Measurements from ENCODE around the gene DUS4L.
A peak's percentile ranks its signal among the peaks of the same experiment; 100 is the strongest.
"Not testable (repeated sequence)": the region's sequence is repeated elsewhere in the genome, so short reads cannot be mapped to it uniquely, and the experiment has no call there.

The DUS4L gene

DNA sequence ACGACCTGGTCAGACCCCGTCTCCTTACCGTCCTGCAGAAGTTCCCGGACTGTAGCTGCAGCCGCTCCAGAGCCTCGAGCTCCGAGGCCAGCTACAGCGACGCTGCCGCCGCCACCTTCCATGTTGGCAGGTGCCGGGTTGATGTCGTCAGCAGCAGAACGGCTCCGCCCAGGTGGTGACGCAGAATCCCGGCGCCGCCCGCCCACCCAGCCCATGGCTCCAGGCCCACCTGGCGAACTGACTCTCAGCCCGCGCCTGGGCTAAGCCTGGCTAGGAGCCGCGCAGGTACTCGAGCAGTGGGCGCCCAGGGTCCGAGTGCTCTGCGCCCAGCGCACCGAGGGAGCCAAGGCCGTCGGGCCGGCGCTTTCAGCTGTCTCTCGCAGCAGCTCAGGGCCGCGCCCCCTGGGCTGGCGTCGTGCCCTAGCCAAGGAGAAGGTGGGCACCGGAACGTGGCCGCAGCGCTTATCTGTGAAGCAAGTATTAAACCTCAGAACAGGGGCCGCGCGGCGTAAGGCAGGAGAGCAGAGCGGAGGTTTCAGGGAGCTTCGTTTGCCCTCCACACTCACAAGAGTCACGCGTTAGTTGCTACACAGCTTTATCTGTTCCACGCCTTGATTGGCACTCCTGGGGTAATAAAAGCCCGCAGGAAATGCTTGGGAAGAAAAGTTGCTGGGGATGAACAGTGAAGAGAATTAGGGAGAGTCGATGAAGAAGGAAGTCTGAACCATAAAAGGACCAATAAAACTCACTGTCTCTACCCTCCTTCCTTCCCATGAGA lies at the start of gene DUS4L, which contains the start of gene COG5:
Gene DUS4L, plus strand, starts transcription at position 197 of the 778 bp plus-strand sequence. CDS start 3,100 bp downstream, outside the sequence.
Gene COG5, minus strand, starts transcription at position 146 of the 778 bp plus-strand sequence. Its CDS starts 24 bp downstream, at position 122.
- DNase-seq: peak; percentile 89

GRCh38 chr7:107526672-107527071 lies 37.1 kb upstream of the DUS4L start:
- no peak for DNase-seq

- no peak for DNase-seq
Measured at GRCh38 chr7:107527196-107527595, 36.6 kb upstream of the DUS4L start.

GRCh38 chr7:107528461-107528860 lies 35.3 kb upstream of the DUS4L start:
- DNase-seq: no peak

DNA sequence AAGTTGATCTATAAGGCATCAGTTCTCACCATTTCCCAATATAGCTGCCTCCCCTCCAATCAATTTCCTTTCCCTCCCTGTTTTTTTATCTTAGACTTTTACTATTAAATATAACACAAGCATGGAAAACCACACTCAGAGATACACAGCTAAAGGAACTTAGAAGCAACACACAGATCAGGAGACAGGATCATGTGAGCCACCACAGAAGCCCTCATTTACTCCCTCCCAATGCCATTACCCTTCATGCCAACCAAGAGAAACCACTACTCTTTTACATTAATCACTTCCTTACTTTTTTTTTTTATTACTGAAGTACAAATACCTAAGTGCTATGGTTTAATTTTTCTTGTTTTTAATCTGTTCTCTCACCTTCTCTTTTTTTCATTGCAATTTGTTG lies 33.0 kb upstream of the DUS4L start:
- no peak for DNase-seq

DNA sequence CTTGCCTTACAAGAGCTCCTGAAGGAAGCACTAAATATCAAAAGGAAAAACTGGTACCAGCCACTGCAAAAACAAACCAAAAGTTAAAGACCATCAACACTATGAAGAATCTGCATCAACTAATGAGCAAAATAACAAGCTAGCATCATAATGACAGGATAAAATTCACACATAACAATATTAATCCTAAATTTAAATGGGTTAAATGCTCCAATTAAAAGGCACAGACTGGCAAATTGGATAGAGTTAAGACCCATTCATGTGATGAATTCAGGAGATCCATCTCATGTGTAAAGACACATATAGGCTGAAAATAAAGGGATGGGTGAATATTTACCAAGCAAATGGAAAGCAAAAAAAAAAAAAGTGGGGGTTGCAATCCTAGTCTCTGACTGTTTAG lies 29.6 kb upstream of the DUS4L start:
- DNase-seq: no peak

DNA sequence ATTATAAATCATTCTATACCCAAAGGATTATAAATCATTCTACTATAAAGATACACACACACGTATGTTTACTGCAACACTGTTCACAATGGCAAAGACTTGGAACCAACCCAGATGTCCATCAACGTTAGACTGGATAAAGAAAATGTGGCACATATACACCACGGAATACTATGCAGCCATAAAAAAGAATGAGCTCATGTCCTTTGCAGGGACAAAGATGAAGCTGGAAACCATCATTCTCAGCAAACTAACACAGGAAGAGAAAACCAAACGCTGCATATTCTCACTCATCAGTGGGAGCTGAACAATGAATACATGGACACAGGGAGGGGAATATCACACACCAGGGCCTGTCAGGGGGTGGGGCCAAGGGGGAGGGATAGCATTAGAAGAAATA lies 26.5 kb upstream of the DUS4L start:
- not testable (repeated sequence) for DNase-seq

DNA sequence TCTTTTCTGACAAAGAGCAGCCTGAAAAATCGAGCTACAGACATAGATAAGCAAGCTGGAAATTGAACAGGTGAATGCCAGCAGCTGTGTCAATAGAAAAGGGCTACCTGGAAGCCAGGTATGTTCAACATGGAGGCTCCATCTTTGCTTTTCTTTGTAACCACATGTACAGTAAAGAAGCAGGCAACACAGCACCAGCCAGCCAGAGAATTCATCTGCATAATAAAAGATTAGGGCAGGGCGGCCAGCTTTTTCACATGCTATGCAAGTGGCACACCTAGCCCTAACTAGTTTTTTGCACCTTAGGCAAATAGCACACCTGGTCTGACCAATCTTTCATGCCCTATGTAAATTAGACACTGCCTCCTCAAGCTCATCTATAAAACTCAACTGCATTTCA lies 25.8 kb upstream of the DUS4L start:
- DNase-seq: no peak

DNA sequence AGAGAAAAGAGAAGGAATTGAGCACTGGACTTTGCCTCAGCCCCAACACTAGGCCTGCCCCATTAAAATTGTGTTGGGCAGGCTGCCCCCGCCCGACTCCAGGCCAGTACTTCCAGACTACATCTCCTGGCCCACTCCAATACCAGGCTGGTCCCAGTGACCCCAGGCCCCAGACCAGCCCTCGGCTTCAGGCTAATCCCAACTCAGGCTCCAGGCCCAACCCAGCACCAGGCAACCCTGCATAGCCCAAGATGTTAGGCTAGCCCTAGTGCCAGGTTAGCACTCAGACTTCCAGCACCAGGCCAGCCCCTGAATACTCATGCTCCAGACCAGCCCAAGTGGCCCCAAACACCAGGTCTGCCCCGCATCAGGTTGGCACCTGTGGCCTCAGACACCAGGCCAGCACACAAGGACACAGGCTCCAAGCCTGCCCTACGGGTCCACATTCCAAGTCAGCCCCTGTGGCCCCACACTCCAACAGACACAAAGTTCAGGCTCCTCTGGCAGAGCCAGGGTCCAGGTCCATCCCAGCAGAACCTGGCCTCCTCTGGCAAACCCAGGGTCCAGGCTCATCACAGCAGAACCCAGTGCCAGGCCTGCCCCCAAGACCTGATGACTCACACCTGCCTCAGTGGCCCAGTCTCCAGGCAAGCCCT lies 20.3 kb upstream of the DUS4L start:
- DNase-seq: no peak

DNA sequence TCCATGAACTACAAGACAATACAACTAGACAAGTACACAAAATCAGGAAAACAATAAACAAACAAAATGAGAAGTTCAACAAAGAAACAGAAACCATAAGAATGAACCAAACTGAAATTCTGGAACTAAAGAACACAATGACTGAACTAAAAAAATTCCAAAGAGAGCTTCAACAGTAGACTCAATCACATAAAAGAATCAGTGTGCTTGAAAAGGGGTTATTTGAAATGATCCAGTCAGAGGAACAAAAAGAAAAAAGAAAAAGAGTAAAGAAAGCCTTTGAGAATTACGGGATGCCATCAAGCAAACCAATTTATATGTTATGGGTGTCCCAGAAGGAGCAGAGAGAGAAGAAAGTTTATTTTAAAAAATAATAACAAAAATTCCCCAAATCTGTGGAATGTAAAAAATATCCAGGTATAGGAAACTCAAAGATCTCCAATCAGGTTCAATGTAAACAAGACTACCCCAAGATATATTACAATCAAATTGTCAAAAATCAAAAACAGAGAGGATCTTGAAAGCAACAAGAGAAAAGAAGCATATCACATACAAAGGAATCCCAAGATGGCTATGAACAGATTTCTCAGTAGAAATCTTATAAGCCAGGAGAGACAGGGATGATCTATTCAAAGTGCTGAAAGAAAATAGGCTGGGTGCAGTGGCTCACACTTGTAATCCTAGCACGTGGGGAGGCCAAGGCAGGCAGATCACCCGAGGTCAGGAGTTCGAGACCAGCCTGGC lies 18.8 kb upstream of the DUS4L start:
- no peak for DNase-seq

DNA sequence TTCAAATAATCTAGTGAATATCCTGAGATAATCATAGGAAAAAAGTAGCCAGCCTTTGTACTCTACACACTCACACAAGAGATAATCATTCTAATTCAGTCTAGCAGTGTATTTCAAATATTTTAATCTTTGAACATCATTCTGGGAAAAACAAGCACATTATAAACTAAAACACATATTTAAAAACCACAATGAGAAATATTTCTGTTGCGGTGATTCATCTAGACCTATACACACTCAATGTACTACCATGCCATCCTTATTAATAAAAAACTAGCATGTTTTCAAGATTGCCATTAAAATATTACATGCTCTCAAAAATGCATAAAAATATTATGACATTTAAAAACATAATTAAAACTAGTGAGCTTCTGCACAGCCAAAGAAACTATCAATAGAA lies 11.8 kb upstream of the DUS4L start:
- no peak for DNase-seq

DNA sequence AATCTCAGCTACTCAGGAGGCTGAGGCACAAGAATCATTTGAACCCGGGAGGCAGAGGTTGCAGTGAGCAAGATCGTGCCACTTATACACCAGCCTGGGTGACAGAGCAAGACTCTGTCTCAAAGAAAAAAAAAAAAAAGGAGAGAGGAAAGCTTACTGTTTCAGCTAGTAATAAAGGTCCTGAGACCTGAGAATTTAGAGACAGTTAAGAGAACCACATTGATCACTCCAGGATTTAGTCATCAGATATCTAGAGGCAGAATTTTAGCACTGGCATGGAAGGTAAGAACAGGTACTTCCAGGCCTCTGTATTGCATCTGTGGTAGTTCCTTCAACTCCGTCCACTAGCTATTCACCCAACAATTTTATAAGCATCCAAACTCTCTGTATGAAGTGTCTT lies 7.9 kb upstream of the DUS4L start:
- DNase-seq: no peak

DNA sequence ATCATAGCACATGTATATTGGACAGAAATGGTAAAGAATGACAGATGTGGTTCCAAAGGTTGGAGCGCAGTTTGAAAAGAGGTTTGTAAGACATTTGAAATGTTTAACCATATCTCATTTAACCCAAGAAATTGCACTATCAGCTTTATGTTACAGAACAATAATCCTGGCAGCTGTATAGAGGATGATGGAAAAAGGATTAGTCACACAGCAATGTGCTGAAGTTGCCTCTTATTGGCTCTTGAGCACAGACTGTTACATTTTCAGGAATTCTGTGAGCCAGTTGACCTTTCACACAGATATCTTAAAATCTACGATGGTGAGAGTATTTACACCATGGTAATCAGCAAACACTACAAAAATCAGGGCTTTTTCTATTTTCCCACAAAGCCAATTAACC lies 3.9 kb upstream of the DUS4L start:
- DNase-seq: no peak

- no peak for DNase-seq
Measured at GRCh38 chr7:107560898-107561516, 2.8 kb upstream of the DUS4L start.

DNA sequence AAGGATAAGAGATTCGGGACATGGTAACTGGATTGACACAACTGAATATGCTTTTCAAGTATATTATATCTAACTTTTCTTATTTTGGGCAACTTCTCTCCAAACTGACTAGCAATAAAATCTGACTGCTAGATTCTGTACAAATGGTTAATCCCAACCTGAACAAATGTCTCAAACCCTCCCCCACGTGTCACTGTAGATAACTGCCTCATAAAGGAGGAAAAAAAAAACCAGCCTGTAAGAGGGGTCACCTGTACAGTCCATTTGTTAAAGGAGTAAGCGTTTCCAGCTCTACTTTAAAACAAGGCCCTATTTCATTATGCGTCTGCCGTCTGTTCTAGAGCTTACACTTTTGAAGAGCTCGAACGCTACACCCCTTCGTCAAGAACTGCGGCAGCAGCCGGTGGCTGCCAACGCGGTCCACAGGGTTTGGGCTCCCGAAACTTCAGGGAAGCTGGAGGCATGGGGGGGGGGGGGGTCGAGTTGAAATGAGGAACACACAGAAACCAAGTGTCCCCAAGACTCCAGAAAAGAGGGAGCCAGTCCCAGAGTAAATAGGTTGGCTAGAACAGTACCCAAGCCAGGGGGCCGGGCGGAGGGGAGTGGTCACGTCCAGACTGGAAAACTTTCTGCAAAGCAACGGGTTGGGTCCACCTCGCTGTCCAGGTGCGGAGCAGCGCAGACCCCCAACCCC lies 543 bp upstream of the DUS4L start:
- DNase-seq: no peak

DNA sequence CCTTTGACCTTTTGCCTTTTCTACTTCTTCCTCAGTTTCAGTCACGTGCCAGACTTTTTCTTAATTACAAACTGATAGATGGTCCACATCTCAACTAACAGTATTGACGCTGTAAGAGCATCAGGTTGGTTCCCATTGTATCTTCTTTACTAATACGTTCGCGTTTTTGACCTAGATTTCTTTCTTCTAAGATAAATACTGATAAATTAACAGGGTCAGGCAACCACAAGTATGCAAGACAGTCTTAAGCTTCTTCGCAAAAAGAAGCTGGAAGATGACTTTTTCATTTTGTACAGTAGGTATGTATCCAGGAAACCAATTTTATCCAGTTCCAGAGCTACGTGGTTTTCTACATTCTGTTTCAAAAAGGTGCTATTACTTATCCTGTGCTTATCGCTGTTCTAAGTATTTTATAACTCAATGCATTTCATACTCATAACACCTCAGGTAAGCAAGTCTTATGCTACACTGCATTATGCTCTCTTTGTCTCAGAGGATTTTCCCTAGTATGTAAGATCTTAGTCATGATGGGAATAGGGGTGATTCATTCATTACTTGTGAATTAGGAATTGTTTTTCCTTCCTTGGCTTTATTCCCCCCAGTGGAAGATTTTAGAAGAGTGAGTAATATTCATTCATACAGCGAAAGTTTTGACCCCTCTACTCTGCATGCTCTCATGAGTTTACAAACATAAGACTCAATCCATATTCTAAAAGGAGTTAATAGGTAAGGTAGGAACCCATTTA lies 955 bp downstream of the DUS4L start:
- no peak for DNase-seq

- DNase-seq: no peak
Measured at GRCh38 chr7:107570298-107570697, 6.5 kb downstream of the DUS4L start.

DNA sequence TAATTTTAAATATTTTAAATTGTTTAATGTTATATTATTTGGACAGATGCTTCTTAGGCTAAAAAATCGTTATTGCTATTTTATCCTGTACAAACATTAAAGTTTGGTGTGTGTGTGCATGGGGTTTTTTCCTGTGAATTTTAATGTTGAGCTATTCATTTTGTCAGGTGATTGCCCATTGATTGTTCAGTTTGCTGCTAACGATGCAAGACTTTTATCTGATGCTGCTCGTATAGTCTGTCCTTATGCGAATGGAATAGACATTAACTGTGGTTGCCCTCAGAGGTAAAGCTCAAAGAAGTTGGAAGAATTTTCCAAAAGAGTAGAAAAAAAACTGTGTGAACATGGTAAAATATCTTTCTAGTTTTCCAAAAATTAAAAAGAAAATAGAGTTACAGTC lies 9.8 kb downstream of the DUS4L start:
- DNase-seq: no peak

DNA sequence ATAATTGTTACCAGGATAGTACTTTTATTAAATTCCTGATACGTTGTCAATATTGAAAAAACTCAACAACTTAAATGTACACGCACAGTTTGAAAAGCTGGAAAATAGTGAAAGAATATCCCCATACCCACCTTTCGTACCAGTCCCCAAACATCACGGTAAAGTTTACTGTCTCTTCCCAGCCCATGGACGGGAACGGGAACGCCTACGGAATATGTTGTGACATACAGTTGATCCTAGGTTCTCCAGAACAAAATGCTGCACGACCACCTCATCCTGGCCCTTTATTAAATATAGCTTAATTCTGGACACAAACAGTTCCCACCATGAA lies 15.7 kb downstream of the DUS4L start:
- DNase-seq: no peak

DNA sequence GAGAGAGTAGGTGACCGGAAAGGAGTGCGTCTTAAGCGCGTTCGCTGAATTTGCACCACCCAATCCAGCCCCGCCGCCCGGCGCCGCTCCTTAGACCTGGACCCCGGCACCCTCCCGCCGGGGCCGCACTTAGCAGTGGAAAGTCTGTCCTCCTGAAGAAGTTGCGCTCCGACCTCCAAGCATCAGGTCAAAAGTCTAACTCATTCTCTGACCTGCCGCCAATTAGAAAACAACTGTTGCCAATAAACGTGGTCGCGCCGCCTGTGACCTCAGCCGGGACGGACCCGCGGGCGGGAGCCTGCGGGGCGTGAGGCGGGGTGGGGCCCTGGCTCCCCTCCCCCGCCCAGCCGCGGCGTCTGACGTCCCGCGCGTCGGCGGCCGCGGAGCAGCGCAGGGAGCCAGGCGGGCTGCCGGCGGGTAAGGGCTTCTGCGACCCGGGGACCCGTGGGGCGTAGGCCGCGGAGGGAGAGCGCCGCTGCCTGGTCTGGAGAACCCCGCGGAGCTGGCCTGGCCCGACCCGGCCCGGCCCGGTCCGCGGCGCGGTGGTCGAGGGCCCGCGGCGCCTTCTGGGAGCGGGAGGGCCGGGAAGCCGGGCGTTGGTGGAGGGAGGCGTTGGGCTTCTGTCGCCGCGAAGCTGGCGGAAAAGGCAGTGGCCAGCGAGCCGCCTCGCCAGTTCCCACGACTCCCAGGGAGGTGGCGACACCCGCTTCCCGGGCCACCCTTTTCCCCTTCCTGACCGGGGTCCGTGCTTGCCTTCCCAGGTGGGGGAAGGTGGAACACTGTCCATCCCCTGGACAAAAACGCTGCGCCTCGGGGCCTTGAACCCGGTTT lies 16.3 kb downstream of the DUS4L start, which contains the start of gene BCAP29:
Gene BCAP29, plus strand, starts transcription at position 362 of the 831 bp plus-strand sequence. CDS start 527 bp downstream, outside the sequence.
- DNase-seq: peak; percentile 80

Data from activated CD4-positive, alpha-beta T cell treated with anti-CD3 and anti-CD28 coated beads for 48 hours (primary cell).